Esophagus mucosa (tissue), 1 donor: ENCODE measurements around the gene MYH7. TPM values are rescaled to one million over a fixed set of nuclear protein-coding genes. Genes with fewer than 3 reads are reported as not detected.
"Not testable (repeated sequence)": the region's sequence is repeated elsewhere in the genome, so short reads cannot be mapped to it uniquely, and the experiment has no call there.

Experiments used
- ATAC-seq: fragments of 200-7000 bp; cut with Tn5 transposase; one replicate; pipeline ENCODE4 v1.9.1; 2020
- total RNA-seq: library from RNA; stranded (reverse); gene quantifications from one replicate; pipeline ENCODE4 v1.2.4, GENCODE V29; 2023
- donor health status: DM: yes; HTN: yes; CAD: no.

The MYH7 gene
- total RNA-seq, 1 donor from 2014 or later = 0.72 TPM

GRCh38 chr14:23406725-23407355 is 28.6 kb downstream of the MYH7 start:
- no peak for ATAC-seq

GRCh38 chr14:23406244-23406643 is 29.2 kb downstream of the MYH7 start:
- ATAC-seq = no peak

- no peak for ATAC-seq
Observed at GRCh38 chr14:23405516-23406025, 29.9 kb downstream of the MYH7 start.

GRCh38 chr14:23405096-23405495 is 30.4 kb downstream of the MYH7 start:
- ATAC-seq = no peak

GRCh38 chr14:23404331-23404900 is 31.0 kb downstream of the MYH7 start:
- no peak for ATAC-seq

- ATAC-seq = no peak
Observed at GRCh38 chr14:23403908-23404307, 31.6 kb downstream of the MYH7 start.

- no peak for ATAC-seq
Observed at GRCh38 chr14:23403139-23403438, 32.4 kb downstream of the MYH7 start.

GRCh38 chr14:23402296-23403138 is 32.9 kb downstream of the MYH7 start:
- no peak for ATAC-seq

GRCh38 chr14:23401291-23401690 is 34.2 kb downstream of the MYH7 start:
- ATAC-seq = no peak

GRCh38 chr14:23400496-23401149 is 34.8 kb downstream of the MYH7 start:
- not testable (repeated sequence) for ATAC-seq

GRCh38 chr14:23399591-23399990 is 35.9 kb downstream of the MYH7 start:
- ATAC-seq = no peak

GRCh38 chr14:23399136-23399535 is 36.3 kb downstream of the MYH7 start:
- no peak for ATAC-seq

- no peak for ATAC-seq
Observed at GRCh38 chr14:23398348-23398747, 37.1 kb downstream of the MYH7 start.

GRCh38 chr14:23396781-23397407 is 38.6 kb downstream of the MYH7 start:
- no peak for ATAC-seq

- no peak for ATAC-seq
Observed at GRCh38 chr14:23396126-23396525, 39.3 kb downstream of the MYH7 start.

- no peak for ATAC-seq
Observed at GRCh38 chr14:23392613-23393012, 42.8 kb downstream of the MYH7 start.

GRCh38 chr14:23389871-23390270 is 45.6 kb downstream of the MYH7 start:
- ATAC-seq = not testable (repeated sequence)

- no peak for ATAC-seq
Observed at GRCh38 chr14:23389396-23389795, 46.1 kb downstream of the MYH7 start.

- ATAC-seq = no peak
Observed at GRCh38 chr14:23388996-23389395, 46.5 kb downstream of the MYH7 start.

- ATAC-seq = no peak
Observed at GRCh38 chr14:23387916-23388882, 47.3 kb downstream of the MYH7 start.

GRCh38 chr14:23386999-23387398 is 48.5 kb downstream of the MYH7 start:
- ATAC-seq = no peak

- not testable (repeated sequence) for ATAC-seq
Observed at GRCh38 chr14:23386266-23386657, 49.2 kb downstream of the MYH7 start.
